GM12872 (cell line): ENCODE measurements around the gene BRSK2.

ENCODE experiments used
- CTCF ChIP-seq: IDR thresholded peaks from 3 replicates; pipeline ENCODE4 v1.5.1; 2011; ENCODE audit warnings: low read depth, mild to moderate bottlenecking, low read length, moderate library complexity; ENCODE audit not compliant: insufficient read depth

Gene BRSK2

DNA sequence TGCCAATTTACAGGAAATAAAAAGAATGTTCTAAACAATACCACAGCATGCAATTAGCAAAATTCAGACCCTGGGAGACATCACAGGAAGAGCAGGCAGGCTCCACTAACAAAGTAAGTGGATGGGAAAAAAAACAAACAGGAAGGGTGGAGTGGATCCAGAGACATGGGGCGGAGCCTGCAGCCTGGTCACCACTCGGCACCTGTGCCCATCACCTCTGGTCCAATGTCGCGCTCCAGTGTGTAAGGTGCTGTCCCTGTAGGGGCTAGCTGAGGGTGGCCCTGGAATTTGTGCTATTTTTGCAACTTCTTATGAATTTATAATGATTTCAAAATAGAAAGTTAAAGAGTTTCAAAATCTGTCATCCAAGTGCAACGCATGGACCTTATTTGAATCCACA, 107.9 kb downstream of the BRSK2 start:
- no peak for TF ChIP-seq CTCF

- TF ChIP-seq CTCF, result no peak
Observed at GRCh38 chr11:1498262-1498661, 108.5 kb downstream of the BRSK2 start.

DNA sequence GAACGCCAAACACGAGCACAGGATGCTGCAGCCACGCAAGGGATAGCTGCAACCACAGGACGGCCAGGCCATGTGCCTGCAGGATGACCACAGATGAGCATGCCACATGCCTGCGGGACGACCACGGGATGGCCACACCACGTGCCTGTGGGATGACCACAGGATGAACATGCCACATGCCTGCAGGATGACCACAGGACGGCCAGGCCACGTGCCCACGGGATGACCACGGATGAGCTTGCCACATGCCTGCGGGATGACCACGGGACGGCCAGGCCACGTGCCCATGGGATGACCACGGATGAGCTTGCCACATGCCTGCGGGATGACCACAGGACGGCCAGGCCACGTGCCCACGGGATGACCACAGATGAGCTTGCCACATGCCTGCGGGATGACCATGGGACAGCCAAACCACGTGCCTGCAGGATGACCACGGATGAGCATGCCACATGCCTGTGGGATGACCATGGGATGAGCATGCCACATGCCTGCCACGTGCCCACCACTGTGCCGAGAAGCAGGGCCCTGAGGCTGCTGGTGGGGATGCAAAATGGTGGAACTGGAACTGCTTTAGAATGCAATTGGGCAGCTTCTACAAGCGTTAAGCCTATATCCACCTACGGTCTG, 109.6 kb downstream of the BRSK2 start:
- TF ChIP-seq CTCF, result no peak

GRCh38 chr11:1499899-1500298, 110.2 kb downstream of the BRSK2 start:
- TF ChIP-seq CTCF, result no peak

- no peak for TF ChIP-seq CTCF
Observed at GRCh38 chr11:1500466-1501420, 111.0 kb downstream of the BRSK2 start.

GRCh38 chr11:1501421-1502167, 111.9 kb downstream of the BRSK2 start:
- no peak for TF ChIP-seq CTCF
